Activated CD4-positive, alpha-beta T cell treated with anti-CD3 and anti-CD28 coated beads, Interleukin-2, Interleukin-4, amounts not matched to agents 100 ng/mL and 50 ng/mL, durations not matched to agents 16 hours and 8 hours (primary cell): Measurements from ENCODE around the gene TPST2.

Experiments
- DNase-seq: peaks from one replicate; pipeline ENCODE4 v3.0.0-alpha.2; 2020; ENCODE audit warnings: low spot score

Gene TPST2

GRCh38 chr22:26610072-26610958 lies 20.4 kb upstream of the TPST2 start:
- DNase-seq: peak; percentile 76

GRCh38 chr22:26609287-26609686 lies 19.4 kb upstream of the TPST2 start:
- no peak for DNase-seq

- DNase-seq: no peak
These were observed 18.2 kb upstream of the TPST2 start for GRCh38 chr22:26608129-26608528.

GRCh38 chr22:26606611-26607010 lies 16.7 kb upstream of the TPST2 start:
- no peak for DNase-seq

GRCh38 chr22:26604368-26604767 lies 14.4 kb upstream of the TPST2 start:
- no peak for DNase-seq

- no peak for DNase-seq
These were observed 12.2 kb upstream of the TPST2 start for GRCh38 chr22:26602127-26602526.

- DNase-seq: no peak
These were observed 11.8 kb upstream of the TPST2 start for GRCh38 chr22:26601726-26602125.

- no peak for DNase-seq
These were observed 9.6 kb upstream of the TPST2 start for GRCh38 chr22:26599505-26599904.

GRCh38 chr22:26597480-26597879 lies 7.5 kb upstream of the TPST2 start:
- DNase-seq: no peak

GRCh38 chr22:26597026-26597425 lies 7.1 kb upstream of the TPST2 start:
- no peak for DNase-seq

- DNase-seq: no peak
These were observed 3.8 kb upstream of the TPST2 start for GRCh38 chr22:26593763-26594162.

- DNase-seq: peak; percentile 65
These were observed 2.5 kb upstream of the TPST2 start for GRCh38 chr22:26592421-26592891.

GRCh38 chr22:26589367-26589844 lies 526 bp downstream of the TPST2 start:
- no peak for DNase-seq

- DNase-seq: no peak
These were observed 1.1 kb downstream of the TPST2 start for GRCh38 chr22:26588729-26589366.

- DNase-seq: no peak
These were observed 1.8 kb downstream of the TPST2 start for GRCh38 chr22:26587991-26588613.

GRCh38 chr22:26586556-26587325 lies 3.2 kb downstream of the TPST2 start:
- DNase-seq: no peak

- DNase-seq: no peak
These were observed 4.7 kb downstream of the TPST2 start for GRCh38 chr22:26585104-26585790.

- no peak for DNase-seq
These were observed 5.9 kb downstream of the TPST2 start for GRCh38 chr22:26584010-26584409.

- DNase-seq: no peak
These were observed 8.2 kb downstream of the TPST2 start for GRCh38 chr22:26581633-26582168.

GRCh38 chr22:26581026-26581425 lies 8.9 kb downstream of the TPST2 start:
- no peak for DNase-seq
